Measurements from ENCODE around the gene ONECUT2.

ONECUT2 gene

DNA sequence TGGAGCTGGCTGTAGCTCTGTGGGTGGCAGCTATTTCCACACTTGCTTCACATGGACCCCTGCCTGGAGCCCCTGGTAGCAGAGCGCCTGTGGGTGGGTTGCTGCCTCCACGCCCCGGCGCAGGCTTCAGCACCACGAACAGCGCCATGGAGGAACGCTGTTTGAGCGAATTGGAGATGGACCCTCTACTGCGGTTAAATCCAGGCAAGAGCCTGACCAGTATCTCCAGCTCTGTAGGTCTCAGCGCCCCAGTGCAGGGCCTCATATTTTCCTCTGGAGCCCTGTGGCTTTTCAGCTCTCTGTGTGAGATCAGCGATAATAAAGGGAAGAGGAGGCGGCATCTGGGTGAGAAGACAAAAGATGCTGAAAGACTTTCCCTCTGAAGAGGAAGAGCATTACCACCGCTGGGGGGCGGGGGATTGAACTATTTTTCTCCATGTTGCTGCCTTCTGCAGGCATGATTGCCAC lies 12.0 kb downstream of the ONECUT2 start:
- 0 out of 2 replicates have a peak overlapping the region, but pooled peaks have one; percentile 22 for H3K4me3 ChIP-seq (ENCODE audit: low read length)
- TF ChIP-seq, protein P1, sequence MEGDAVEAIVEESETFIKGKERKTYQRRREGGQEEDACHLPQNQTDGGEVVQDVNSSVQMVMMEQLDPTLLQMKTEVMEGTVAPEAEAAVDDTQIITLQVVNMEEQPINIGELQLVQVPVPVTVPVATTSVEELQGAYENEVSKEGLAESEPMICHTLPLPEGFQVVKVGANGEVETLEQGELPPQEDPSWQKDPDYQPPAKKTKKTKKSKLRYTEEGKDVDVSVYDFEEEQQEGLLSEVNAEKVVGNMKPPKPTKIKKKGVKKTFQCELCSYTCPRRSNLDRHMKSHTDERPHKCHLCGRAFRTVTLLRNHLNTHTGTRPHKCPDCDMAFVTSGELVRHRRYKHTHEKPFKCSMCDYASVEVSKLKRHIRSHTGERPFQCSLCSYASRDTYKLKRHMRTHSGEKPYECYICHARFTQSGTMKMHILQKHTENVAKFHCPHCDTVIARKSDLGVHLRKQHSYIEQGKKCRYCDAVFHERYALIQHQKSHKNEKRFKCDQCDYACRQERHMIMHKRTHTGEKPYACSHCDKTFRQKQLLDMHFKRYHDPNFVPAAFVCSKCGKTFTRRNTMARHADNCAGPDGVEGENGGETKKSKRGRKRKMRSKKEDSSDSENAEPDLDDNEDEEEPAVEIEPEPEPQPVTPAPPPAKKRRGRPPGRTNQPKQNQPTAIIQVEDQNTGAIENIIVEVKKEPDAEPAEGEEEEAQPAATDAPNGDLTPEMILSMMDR (IDR thresholded peaks at IDR 0.05; ENCODE audit: low read depth, low read length) = peak; percentile 67
- TF ChIP-seq EZH2phosphoT487 (IDR thresholded peaks at IDR 0.05; ENCODE audit: low read depth) = no peak
- no peak overlapping the region for H3K27ac ChIP-seq (ENCODE audit: low read length)
- H3K27me3 ChIP-seq (ENCODE audit: low read depth, low read length) = peaks cover 34% of the 10 kb centered on the region
- no peaks in the 10 kb centered on the region for H3K36me3 ChIP-seq (replicated peaks; ENCODE audit: low read depth, low read length)
- no peaks in the 10 kb centered on the region for H3K79me2 ChIP-seq (ENCODE audit: low read length)
- H4K20me1 ChIP-seq (ENCODE audit: insufficient read depth, low read length) = no peaks in the 10 kb centered on the region
- H3K9ac ChIP-seq (ENCODE audit: low read length) = no peak overlapping the region
- H3K4me2 ChIP-seq (ENCODE audit: low read length) = peak overlapping the region; percentile 46
- H3K4me1 ChIP-seq (ENCODE audit: low read length) = peaks cover 49% of the 10 kb centered on the region
- H2AFZ ChIP-seq (ENCODE audit: low read depth, low read length) = no peak overlapping the region
- no peaks in the 10 kb centered on the region for H3K9me3 ChIP-seq (ENCODE audit: insufficient read depth, low read length)

DNA sequence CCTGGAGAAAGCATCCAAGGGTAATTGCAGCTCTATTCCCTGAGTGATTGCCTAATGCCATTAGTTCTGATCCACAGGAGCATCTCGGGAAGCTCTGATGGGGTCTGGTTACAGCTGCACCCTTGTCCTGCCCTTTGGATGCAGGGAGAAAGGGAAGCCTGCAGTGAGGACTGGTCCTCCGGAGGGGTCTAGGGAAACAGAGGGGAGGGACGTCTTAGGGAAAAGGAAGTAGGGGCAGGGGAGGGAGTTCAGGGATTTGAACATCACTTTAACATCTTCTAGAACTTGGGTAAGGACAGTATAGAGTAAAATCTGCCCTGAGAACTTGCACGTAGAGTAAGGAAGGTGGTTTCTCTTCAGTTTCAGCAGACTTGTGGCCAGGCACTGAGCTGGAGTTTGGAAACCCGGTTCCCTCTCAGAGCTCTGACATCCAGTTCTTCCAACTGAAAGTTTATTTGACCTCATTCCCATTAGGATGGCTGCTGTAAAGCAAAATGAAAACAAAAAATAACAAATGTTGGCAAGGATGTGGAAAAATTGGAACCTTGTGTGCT lies 20.5 kb downstream of the ONECUT2 start:
- no peaks in the 10 kb centered on the region for H4K20me1 ChIP-seq (ENCODE audit: insufficient read depth, low read length)
- H2AFZ ChIP-seq (ENCODE audit: low read depth, low read length) = no peak overlapping the region
- no peak overlapping the region for H3K9ac ChIP-seq (ENCODE audit: low read length)
- H3K27me3 ChIP-seq (ENCODE audit: low read depth, low read length) = peaks cover 11% of the 10 kb centered on the region
- H3K79me2 ChIP-seq (ENCODE audit: low read length) = no peaks in the 10 kb centered on the region
- no peaks in the 10 kb centered on the region; the same call in 1 of the 2 replicates for H3K9me3 ChIP-seq (ENCODE audit: insufficient read depth, low read length)
- H3K4me1 ChIP-seq (ENCODE audit: low read length) = peaks cover 22% of the 10 kb centered on the region
- H3K4me2 ChIP-seq (ENCODE audit: low read length) = peak overlapping the region; percentile 13; the same call in 1 of the 2 replicates
- no peak overlapping the region for H3K4me3 ChIP-seq (ENCODE audit: low read length)
- H3K27ac ChIP-seq (ENCODE audit: low read length) = peak overlapping the region; percentile 30; the same call in 1 of the 2 replicates
- no peaks in the 10 kb centered on the region for H3K36me3 ChIP-seq (replicated peaks; ENCODE audit: low read depth, low read length)
- TF ChIP-seq EZH2phosphoT487 (IDR thresholded peaks at IDR 0.05; ENCODE audit: low read depth) = no peak
- TF ChIP-seq, protein P1 (IDR thresholded peaks at IDR 0.05; ENCODE audit: low read depth, low read length) = no peak

DNA sequence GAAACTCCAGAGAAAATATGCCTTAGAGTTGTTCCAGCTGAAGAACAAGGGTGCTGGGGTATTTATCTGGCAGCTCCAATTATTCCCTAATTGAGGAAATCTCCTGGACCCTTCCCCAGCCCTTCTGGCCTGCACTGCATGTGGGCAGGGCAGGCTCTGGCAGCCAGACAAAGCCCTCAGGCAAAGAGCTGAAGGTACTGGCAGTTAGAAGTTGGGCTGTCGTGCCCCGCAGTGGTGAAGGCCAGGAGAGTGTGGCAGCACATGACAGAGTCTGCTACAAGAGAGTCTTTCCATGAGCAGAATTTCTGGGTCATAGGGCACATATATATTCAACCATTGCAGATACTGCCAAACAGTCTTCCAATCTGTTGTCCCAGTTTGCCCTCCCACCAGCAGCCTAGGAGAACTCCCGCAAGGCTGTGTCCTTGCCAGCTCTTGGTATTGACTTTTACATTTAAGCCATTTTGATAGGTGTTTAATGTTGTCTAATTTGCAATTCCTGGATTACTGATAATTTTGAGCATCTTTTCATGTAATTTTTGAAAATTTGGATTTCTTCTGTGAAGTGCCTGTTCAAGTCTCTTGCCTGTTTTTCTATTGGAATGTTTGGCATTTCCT lies 26.6 kb downstream of the ONECUT2 start:
- Histone ChIP-seq H3K27ac (ENCODE audit: low read length) (no peak overlapping the region), H3K27me3 (ENCODE audit: low read depth, low read length) (no peaks in the 10 kb centered on the region), H3K4me2 (ENCODE audit: low read length) (no peak overlapping the region), H2AFZ (ENCODE audit: low read depth, low read length) (no peak overlapping the region), H3K9me3 (ENCODE audit: insufficient read depth, low read length) (no peaks in the 10 kb centered on the region; the same call in 1 of the 2 replicates), H4K20me1 (ENCODE audit: insufficient read depth, low read length) (no peaks in the 10 kb centered on the region), H3K36me3 (replicated peaks; ENCODE audit: low read depth, low read length) (no peaks in the 10 kb centered on the region), H3K4me3 (ENCODE audit: low read length) (no peak overlapping the region), H3K9ac (ENCODE audit: low read length) (no peak overlapping the region), H3K79me2 (ENCODE audit: low read length) (no peaks in the 10 kb centered on the region), H3K4me1 (ENCODE audit: low read length) (peaks cover 28% of the 10 kb centered on the region)
- no peak for TF ChIP-seq EZH2phosphoT487 (IDR thresholded peaks at IDR 0.05; ENCODE audit: low read depth)
- TF ChIP-seq, protein P1 (IDR thresholded peaks at IDR 0.05; ENCODE audit: low read depth, low read length) = no peak

DNA sequence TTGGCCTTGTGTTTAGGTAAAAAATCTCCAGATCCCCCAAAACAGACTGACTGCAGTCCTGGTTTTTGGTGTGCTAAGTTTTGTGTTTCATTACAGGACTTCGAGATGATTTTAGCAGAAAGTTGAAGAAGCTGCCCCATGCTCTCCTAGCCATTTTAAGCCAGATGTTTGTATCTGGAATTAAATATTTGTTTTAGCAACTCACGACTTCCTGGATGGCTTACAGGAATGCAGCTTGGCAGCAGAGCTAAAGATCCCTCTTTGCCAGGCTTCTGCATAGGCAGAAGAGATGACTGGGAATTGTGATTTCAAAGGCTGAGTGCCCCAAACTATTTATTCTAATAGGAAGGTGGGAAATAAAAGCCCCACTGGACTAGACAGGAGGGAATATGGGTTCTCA lies 31.1 kb downstream of the ONECUT2 start:
- Histone ChIP-seq H3K79me2 (ENCODE audit: low read length) (no peaks in the 10 kb centered on the region), H3K27ac (ENCODE audit: low read length) (no peak overlapping the region), H3K4me3 (ENCODE audit: low read length) (peak overlapping the region; percentile 29; the same call in 1 of the 2 replicates), H2AFZ (ENCODE audit: low read depth, low read length) (peak overlapping the region; percentile 61; the same call in 1 of the 2 replicates), H3K4me2 (ENCODE audit: low read length) (peak overlapping the region; percentile 63), H3K27me3 (ENCODE audit: low read depth, low read length) (no peaks in the 10 kb centered on the region), H3K36me3 (replicated peaks; ENCODE audit: low read depth, low read length) (no peaks in the 10 kb centered on the region), H3K4me1 (ENCODE audit: low read length) (peaks cover 31% of the 10 kb centered on the region), H3K9ac (ENCODE audit: low read length) (no peak overlapping the region), H4K20me1 (ENCODE audit: insufficient read depth, low read length) (no peaks in the 10 kb centered on the region), H3K9me3 (ENCODE audit: insufficient read depth, low read length) (no peaks in the 10 kb centered on the region)
- no peak for TF ChIP-seq EZH2phosphoT487 (IDR thresholded peaks at IDR 0.05; ENCODE audit: low read depth)
- TF ChIP-seq, protein P1 (IDR thresholded peaks at IDR 0.05; ENCODE audit: low read depth, low read length) = no peak
